Testis (tissue), 3 donors: Measurements from ENCODE around the gene CMYA5. TPM values are rescaled to one million over a fixed set of nuclear protein-coding genes. Genes with fewer than 3 reads are reported as not detected.

Experiments
- DNase-seq: peaks from one replicate; pipeline ENCODE4 v3.0.0-alpha.2; 2019
- H3K27ac ChIP-seq, 2 donors: fragments of 200-600 bp; sonication (generic); one replicate each; pipeline ENCODE4 v1.5.1; 2019
- H3K27me3 ChIP-seq: fragments of 200-600 bp; sonication (generic); one replicate; pipeline ENCODE4 v1.5.1; 2019
- H3K36me3 ChIP-seq: fragments of 200-600 bp; sonication (generic); one replicate; pipeline ENCODE4 v1.5.1; 2017; ENCODE audit warnings: low read depth; ENCODE audit errors: missing control alignments
- H3K4me1 ChIP-seq: fragments of 200-600 bp; sonication (generic); one replicate; pipeline ENCODE4 v1.5.1; 2019
- H3K4me3 ChIP-seq, 2 donors: fragments of 200-600 bp; sonication (generic); one replicate each; pipeline ENCODE4 v1.5.1; 2017 to 2019
- H3K9me3 ChIP-seq: fragments of 200-600 bp; sonication (generic); one replicate; pipeline ENCODE4 v1.5.1; 2017
- CTCF ChIP-seq, 3 experiments: fragments of 450-650 bp in 2 of 3; fragments of 200-600 bp in 1 of 3; sonication (generic) in 1 of 3; IDR thresholded peaks; one replicate each; pipeline ENCODE4 v1.5.1; 2016 to 2019; ENCODE audit warnings: antibody characterized with exemption in 3 of 3, mild to moderate bottlenecking in 2 of 3, moderate library complexity in 1 of 3
- POLR2A ChIP-seq: fragments of 450-650 bp; IDR thresholded peaks from one replicate; pipeline ENCODE4 v1.6.1; 2017; ENCODE audit warnings: antibody characterized with exemption, mild to moderate bottlenecking, moderate library complexity
- WGBS, 2 donors: methylation state at CpG; one replicate each; pipeline ENCODE4 v1.1.5; 2018; 5-methylcytosine and 5-hydroxymethylcytosine counted together
- intact Hi-C: fragments of 100-400 bp; cut with DNase I; formaldehyde crosslinking; loops from one replicate; pipeline ENCODE4 v1.15.1; 2023; ENCODE audit warnings: low total_unique reads
- polyA plus RNA-seq: library from polyadenylated mRNA; stranded (reverse); fragments of 350-450 nt; fragmentation: Illumina TruSeq; extraction: RNeasy Lipid Tissue Mini Kit (QIAGEN cat#74804); gene quantifications from one replicate; pipeline ENCODE4 v1.2.3, GENCODE V29; 2014; ENCODE audit warnings: low read depth, low replicate concordance; ENCODE audit not compliant: insufficient read depth
- total RNA-seq, 2 donors: library from RNA; depleted of rRNA; stranded (reverse); fragments of >200 nt; gene quantifications; one replicate each; pipeline ENCODE4 v1.2.3, GENCODE V29; 2016

The CMYA5 gene
- total and polyA plus RNA-seq, 3 donors from 2014 or later: 2.7 to 33.8 (median 27.3) TPM

GRCh38 chr5:79793722-79794121, 104.1 kb downstream of the CMYA5 start:
- H3K9me3 ChIP-seq: no peaks in the 10 kb centered on the region
- TF ChIP-seq POLR2A (no peak), CTCF (IDR thresholded peaks at IDR 0.05) (no peak)
- no peaks in the 10 kb centered on the region for H3K27me3 ChIP-seq
- H3K27ac ChIP-seq: no peak overlapping the region
- no peaks in the 10 kb centered on the region for H3K36me3 ChIP-seq
- no peak overlapping the region for H3K4me3 ChIP-seq
- no peak for DNase-seq
- intact Hi-C loops: no loop called here
- no peaks in the 10 kb centered on the region for H3K4me1 ChIP-seq

- no peak overlapping the region for H3K27ac ChIP-seq
- DNase-seq: no peak
- H3K36me3 ChIP-seq: no peaks in the 10 kb centered on the region
- H3K4me3 ChIP-seq: no peak overlapping the region
- WGBS, 2 donors: 88 to 94% methylated on average over 3 of the region's 3 CpGs
- intact Hi-C loops: no loop called here
- TF ChIP-seq CTCF (IDR thresholded peaks at IDR 0.05) (no peak), POLR2A (no peak)
- no peaks in the 10 kb centered on the region for H3K27me3 ChIP-seq
- H3K9me3 ChIP-seq: no peaks in the 10 kb centered on the region
- H3K4me1 ChIP-seq: no peaks in the 10 kb centered on the region
Observed at GRCh38 chr5:79794347-79794746, 104.7 kb downstream of the CMYA5 start.

DNA sequence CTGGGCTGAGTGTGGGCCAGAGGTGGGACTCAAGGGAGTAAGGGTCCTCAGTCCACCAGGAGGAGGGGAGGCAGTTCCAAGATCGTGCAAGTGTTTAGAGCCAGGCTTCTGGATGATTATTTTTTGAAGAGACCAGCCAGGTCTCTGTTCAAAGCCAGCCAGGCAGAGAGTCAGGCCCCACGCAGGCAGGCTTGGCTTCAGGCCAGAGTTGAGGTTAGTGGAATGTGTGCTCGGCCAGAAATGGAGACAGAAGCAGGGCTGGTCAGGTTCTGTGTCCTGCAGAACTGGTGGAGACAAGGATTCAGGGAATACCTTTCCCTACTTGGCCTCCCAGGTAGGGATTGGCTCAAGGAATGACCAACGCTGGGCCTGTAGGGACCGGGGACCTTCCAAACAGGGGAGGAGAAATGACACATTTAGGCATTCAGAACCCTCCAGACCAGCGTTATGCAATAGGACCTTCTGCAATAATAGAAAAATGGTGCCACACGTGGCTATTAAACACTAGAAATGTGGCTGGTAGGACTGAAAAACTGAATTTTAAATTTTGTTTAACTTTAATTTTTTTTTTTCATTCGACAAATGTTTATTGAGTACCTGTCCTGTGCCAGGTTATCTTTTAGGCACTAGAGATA, 106.2 kb downstream of the CMYA5 start:
- TF ChIP-seq POLR2A (no peak), CTCF (IDR thresholded peaks at IDR 0.05) (no peak)
- Histone ChIP-seq H3K9me3 (no peaks in the 10 kb centered on the region), H3K27ac (no peak overlapping the region), H3K4me3 (no peak overlapping the region), H3K4me1 (no peaks in the 10 kb centered on the region), H3K36me3 (no peaks in the 10 kb centered on the region), H3K27me3 (no peaks in the 10 kb centered on the region)
- no peak for DNase-seq
- intact Hi-C loops: no loop called here
- 70 to 86% methylated on average over 8 of the region's 8 CpGs for WGBS, 2 donors

- Histone ChIP-seq H3K4me3 (no peak overlapping the region), H3K27me3 (no peaks in the 10 kb centered on the region), H3K9me3 (no peaks in the 10 kb centered on the region), H3K27ac (no peak overlapping the region), H3K36me3 (no peaks in the 10 kb centered on the region), H3K4me1 (no peaks in the 10 kb centered on the region)
- DNase-seq: no peak
- TF ChIP-seq POLR2A: no peak
- TF ChIP-seq CTCF (IDR thresholded peaks at IDR 0.05): no peak
- intact Hi-C loops: no loop called here
- 87 to 96% methylated on average over 7 of the region's 7 CpGs for WGBS, 2 donors
Observed at GRCh38 chr5:79798893-79799590, 109.4 kb downstream of the CMYA5 start.
